HepG2 (cell line): Measurements from ENCODE around the gene GPER1. TPM values are rescaled to one million over a fixed set of nuclear protein-coding genes. Genes with fewer than 3 reads are reported as not detected.

Experiments
- PAWR ChIP-seq: sonication (generic); formaldehyde crosslinking; IDR thresholded peaks from 2 replicates; pipeline ENCODE4 v1.4.0; 2020; ENCODE audit warnings: missing genetic modification reagents, mild to moderate bottlenecking, borderline replicate concordance
- YY1 ChIP-seq: IDR thresholded peaks from 2 replicates; pipeline ENCODE4 v1.6.1; 2011; ENCODE audit warnings: low read length, low read depth, moderate library complexity, mild to moderate bottlenecking; ENCODE audit not compliant: insufficient read depth, insufficient replicate concordance
- ZBTB38 ChIP-seq: sonication (generic); formaldehyde crosslinking; IDR thresholded peaks from 2 replicates; pipeline ENCODE4 v1.5.1; 2020; ENCODE audit warnings: mild to moderate bottlenecking, missing genetic modification reagents
- ZFP36L2 ChIP-seq: sonication (generic); formaldehyde crosslinking; IDR thresholded peaks from 2 replicates; pipeline ENCODE4 v1.4.0; 2020; ENCODE audit warnings: missing genetic modification reagents
- ZNF44 ChIP-seq: sonication (generic); formaldehyde crosslinking; IDR thresholded peaks from 2 replicates; pipeline ENCODE4 v1.5.1; 2020; ENCODE audit warnings: mild to moderate bottlenecking, missing genetic modification reagents
- ZNF615 ChIP-seq: sonication (generic); formaldehyde crosslinking; IDR thresholded peaks from 2 replicates; pipeline ENCODE4 v1.5.0; 2020; ENCODE audit warnings: mild to moderate bottlenecking, missing genetic modification reagents, borderline replicate concordance
- ZNF644 ChIP-seq: IDR thresholded peaks from 2 replicates; pipeline ENCODE4 v1.6.1; 2016; ENCODE audit warnings: low read depth
- ZNF781 ChIP-seq: sonication (generic); formaldehyde crosslinking; IDR thresholded peaks from 2 replicates; pipeline ENCODE4 v1.5.1; 2020; ENCODE audit warnings: borderline replicate concordance, mild to moderate bottlenecking, missing genetic modification reagents; ENCODE audit errors: not compliant biosample characterization
- ZSCAN29 ChIP-seq: sonication (generic); formaldehyde crosslinking; conservative IDR thresholded peaks from 2 replicates; pipeline ENCODE4 v1.4.0; 2020; ENCODE audit warnings: mild to moderate bottlenecking, missing genetic modification reagents
- polyA plus RNA-seq, 8 experiments: library from polyadenylated mRNA; depleted of rRNA in 3 of 8; stranded (reverse) in 7 of 8; unstranded in 1 of 8; fragments of >200 nt; fragmentation: Illumina TruSeq in 4 of 8; extraction: Trizol in 4 of 8; gene quantifications; 2 replicates each; pipeline versions ENCODE4 v1.2.1 to v1.2.3, GENCODE V29; 2011 to 2016; ENCODE audit warnings: low read depth in 4 of 8, missing spikeins in 1 of 8, mixed read lengths in 1 of 8; ENCODE audit not compliant: insufficient read depth in 1 of 8
- total RNA-seq, 5 experiments: library from RNA; depleted of rRNA; stranded (reverse); fragments of >200 nt; fragmentation: Illumina TruSeq; extraction: Trizol; gene quantifications; 2 replicates each; pipeline ENCODE4 v1.2.3, GENCODE V29; 2016; ENCODE audit warnings: low read depth in 1 of 5
- TF ChIP-seq, protein P1 (sequence below): sonication (generic); formaldehyde crosslinking; IDR thresholded peaks from 2 replicates; pipeline ENCODE4 v1.4.0; 2020; ENCODE audit warnings: missing genetic modification reagents
- TF ChIP-seq, protein P2 (sequence below): IDR thresholded peaks from 2 replicates; pipeline ENCODE4 v1.6.1; 2016; ENCODE audit warnings: low read depth, missing genetic modification reagents, missing compliant biosample characterization
- TF ChIP-seq, protein P3 (sequence below): sonication (generic); formaldehyde crosslinking; conservative IDR thresholded peaks from 2 replicates; pipeline ENCODE4 v1.4.0; 2020; ENCODE audit warnings: missing genetic modification reagents

GPER1 gene
- total and polyA plus RNA-seq, 2 of the 13 experiments (the other 11 are each of a cell fraction or from before 2014, with no cell fraction given), result 12.7 to 19.7 TPM

DNA sequence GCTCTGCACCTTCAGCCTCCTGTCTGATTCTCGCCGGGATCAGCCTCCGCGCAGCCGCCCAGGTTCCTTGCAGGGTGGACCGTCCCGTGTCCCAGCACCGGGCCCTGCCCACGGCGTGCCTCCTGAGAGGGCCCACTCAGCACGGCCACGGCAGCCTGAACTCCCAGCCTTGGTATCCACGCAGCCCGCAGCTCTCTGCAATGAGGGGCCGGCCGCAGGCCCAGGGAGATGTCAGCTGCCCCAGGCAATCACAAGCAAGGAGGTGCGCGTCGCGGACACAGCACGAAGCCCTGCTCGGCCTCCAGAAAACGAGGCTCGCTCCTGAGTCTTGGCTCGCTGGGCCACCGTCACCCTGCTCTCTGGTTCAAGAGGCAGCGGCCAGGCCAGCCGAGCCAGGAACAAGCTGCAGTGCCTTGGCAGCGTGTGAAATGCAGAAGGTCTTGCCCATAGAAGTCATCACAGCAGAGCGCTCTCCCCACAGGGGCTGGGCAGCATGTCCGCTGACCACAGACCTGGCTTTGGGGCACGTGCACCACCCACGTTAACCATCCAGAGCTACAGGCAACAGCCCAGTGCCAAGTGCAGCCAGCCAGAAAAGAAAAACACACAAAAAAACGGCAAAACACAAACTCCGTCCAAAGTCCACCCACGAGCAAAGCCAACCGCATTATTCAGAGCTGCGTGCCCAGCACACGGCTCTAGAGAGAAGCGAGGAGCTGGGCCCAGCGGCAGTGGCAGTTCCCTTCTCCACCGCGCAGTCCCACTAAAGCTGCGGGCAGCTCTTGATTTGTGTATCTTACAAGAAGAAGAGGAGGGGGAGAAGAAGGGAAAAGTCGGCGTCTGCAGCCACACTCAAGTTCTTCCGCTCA is 13.9 kb downstream of the GPER1 start (continued):
- TF ChIP-seq ZSCAN29 (CRISPR knock-in tag) (0 out of 2 replicates have a peak, but pooled peaks have one; percentile 58), ZNF644 (CRISPR knock-in tag) (no peak), PAWR (no peak), ZNF781 (CRISPR knock-in tag) (peak; percentile 63), YY1 (no peak), ZFP36L2 (CRISPR knock-in tag) (no peak), ZNF44 (CRISPR knock-in tag) (no peak), ZNF615 (CRISPR knock-in tag) (no peak), ZBTB38 (CRISPR knock-in tag) (peak; percentile 97)
- TF ChIP-seq, protein P1, sequence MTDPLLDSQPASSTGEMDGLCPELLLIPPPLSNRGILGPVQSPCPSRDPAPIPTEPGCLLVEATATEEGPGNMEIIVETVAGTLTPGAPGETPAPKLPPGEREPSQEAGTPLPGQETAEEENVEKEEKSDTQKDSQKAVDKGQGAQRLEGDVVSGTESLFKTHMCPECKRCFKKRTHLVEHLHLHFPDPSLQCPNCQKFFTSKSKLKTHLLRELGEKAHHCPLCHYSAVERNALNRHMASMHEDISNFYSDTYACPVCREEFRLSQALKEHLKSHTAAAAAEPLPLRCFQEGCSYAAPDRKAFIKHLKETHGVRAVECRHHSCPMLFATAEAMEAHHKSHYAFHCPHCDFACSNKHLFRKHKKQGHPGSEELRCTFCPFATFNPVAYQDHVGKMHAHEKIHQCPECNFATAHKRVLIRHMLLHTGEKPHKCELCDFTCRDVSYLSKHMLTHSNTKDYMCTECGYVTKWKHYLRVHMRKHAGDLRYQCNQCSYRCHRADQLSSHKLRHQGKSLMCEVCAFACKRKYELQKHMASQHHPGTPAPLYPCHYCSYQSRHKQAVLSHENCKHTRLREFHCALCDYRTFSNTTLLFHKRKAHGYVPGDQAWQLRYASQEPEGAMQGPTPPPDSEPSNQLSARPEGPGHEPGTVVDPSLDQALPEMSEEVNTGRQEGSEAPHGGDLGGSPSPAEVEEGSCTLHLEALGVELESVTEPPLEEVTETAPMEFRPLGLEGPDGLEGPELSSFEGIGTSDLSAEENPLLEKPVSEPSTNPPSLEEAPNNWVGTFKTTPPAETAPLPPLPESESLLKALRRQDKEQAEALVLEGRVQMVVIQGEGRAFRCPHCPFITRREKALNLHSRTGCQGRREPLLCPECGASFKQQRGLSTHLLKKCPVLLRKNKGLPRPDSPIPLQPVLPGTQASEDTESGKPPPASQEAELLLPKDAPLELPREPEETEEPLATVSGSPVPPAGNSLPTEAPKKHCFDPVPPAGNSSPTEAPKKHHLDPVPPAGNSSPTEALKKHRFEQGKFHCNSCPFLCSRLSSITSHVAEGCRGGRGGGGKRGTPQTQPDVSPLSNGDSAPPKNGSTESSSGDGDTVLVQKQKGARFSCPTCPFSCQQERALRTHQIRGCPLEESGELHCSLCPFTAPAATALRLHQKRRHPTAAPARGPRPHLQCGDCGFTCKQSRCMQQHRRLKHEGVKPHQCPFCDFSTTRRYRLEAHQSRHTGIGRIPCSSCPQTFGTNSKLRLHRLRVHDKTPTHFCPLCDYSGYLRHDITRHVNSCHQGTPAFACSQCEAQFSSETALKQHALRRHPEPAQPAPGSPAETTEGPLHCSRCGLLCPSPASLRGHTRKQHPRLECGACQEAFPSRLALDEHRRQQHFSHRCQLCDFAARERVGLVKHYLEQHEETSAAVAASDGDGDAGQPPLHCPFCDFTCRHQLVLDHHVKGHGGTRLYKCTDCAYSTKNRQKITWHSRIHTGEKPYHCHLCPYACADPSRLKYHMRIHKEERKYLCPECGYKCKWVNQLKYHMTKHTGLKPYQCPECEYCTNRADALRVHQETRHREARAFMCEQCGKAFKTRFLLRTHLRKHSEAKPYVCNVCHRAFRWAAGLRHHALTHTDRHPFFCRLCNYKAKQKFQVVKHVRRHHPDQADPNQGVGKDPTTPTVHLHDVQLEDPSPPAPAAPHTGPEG, result no peak
- TF ChIP-seq, protein P2, sequence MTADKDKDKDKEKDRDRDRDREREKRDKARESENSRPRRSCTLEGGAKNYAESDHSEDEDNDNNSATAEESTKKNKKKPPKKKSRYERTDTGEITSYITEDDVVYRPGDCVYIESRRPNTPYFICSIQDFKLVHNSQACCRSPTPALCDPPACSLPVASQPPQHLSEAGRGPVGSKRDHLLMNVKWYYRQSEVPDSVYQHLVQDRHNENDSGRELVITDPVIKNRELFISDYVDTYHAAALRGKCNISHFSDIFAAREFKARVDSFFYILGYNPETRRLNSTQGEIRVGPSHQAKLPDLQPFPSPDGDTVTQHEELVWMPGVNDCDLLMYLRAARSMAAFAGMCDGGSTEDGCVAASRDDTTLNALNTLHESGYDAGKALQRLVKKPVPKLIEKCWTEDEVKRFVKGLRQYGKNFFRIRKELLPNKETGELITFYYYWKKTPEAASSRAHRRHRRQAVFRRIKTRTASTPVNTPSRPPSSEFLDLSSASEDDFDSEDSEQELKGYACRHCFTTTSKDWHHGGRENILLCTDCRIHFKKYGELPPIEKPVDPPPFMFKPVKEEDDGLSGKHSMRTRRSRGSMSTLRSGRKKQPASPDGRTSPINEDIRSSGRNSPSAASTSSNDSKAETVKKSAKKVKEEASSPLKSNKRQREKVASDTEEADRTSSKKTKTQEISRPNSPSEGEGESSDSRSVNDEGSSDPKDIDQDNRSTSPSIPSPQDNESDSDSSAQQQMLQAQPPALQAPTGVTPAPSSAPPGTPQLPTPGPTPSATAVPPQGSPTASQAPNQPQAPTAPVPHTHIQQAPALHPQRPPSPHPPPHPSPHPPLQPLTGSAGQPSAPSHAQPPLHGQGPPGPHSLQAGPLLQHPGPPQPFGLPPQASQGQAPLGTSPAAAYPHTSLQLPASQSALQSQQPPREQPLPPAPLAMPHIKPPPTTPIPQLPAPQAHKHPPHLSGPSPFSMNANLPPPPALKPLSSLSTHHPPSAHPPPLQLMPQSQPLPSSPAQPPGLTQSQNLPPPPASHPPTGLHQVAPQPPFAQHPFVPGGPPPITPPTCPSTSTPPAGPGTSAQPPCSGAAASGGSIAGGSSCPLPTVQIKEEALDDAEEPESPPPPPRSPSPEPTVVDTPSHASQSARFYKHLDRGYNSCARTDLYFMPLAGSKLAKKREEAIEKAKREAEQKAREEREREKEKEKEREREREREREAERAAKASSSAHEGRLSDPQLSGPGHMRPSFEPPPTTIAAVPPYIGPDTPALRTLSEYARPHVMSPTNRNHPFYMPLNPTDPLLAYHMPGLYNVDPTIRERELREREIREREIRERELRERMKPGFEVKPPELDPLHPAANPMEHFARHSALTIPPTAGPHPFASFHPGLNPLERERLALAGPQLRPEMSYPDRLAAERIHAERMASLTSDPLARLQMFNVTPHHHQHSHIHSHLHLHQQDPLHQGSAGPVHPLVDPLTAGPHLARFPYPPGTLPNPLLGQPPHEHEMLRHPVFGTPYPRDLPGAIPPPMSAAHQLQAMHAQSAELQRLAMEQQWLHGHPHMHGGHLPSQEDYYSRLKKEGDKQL (CRISPR knock-in tag), result no peak
- TF ChIP-seq, protein P3, sequence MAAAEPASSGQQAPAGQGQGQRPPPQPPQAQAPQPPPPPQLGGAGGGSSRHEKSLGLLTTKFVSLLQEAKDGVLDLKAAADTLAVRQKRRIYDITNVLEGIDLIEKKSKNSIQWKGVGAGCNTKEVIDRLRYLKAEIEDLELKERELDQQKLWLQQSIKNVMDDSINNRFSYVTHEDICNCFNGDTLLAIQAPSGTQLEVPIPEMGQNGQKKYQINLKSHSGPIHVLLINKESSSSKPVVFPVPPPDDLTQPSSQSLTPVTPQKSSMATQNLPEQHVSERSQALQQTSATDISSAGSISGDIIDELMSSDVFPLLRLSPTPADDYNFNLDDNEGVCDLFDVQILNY (CRISPR knock-in tag), result no peak; the same call in 1 of the 2 replicates
